Mammary microvascular endothelial cell (primary cell): ENCODE measurements around the gene GUCY2F. TPM values are rescaled to one million over a fixed set of nuclear protein-coding genes. Genes with fewer than 3 reads are reported as not detected.

ENCODE experiments used
- total RNA-seq: library from RNA; depleted of rRNA; stranded (reverse); fragments of >200 nt; gene quantifications from 2 replicates; pipeline ENCODE4 v1.2.3, GENCODE V29; 2015

The GUCY2F gene
- total RNA-seq, result 0.07 TPM in 1 of 2 replicates, not detected in the other

GRCh38 chrX:109481986-109482385 is at the start of gene GUCY2F:
Gene GUCY2F (minus strand): TSS chrX:109482086. CDS start chrX:109475936, 6,150 bp downstream.

Other genes starting within 250 kb of the GUCY2F start
- gene NXT2, start 54.8 kb upstream of the GUCY2F start, total RNA-seq, result 8.7 and 9.6 TPM in 2 replicates
- 0.34 and 0.87 TPM in 2 replicates for gene KCNE5, start 143.1 kb upstream of the GUCY2F start, total RNA-seq